ENCODE data around the gene GLIS1. TPM values are rescaled to one million over a fixed set of nuclear protein-coding genes. Genes with fewer than 3 reads are reported as not detected.

Gene GLIS1
- total RNA-seq, 1 experiment from 2014 or later = not detected

- intact Hi-C loops (cut with micrococcal nuclease; ENCODE audit: unreplicated experiment) = no loop called here
- no peaks in the 10 kb centered on the region for H3K79me2 ChIP-seq (ENCODE audit: low read depth)
- no peaks in the 10 kb centered on the region for H3F3A ChIP-seq (ENCODE audit: insufficient read depth, low read depth)
- no peak overlapping the region for H3K4me3 ChIP-seq
- no peak overlapping the region for H3K27ac ChIP-seq
- H3K36me3 ChIP-seq (ENCODE audit: low read depth) = no peaks in the 10 kb centered on the region
- no TSS peak for BruUV-seq (replicated peaks)
- no peaks in the 10 kb centered on the region for H4K20me1 ChIP-seq (ENCODE audit: insufficient read depth)
- POLR2A ChIA-PET (ENCODE audit: unreplicated experiment) = no interaction called here
- H3K4me1 ChIP-seq (replicated peaks; ENCODE audit: insufficient read depth) = no peaks in the 10 kb centered on the region
- no peaks in the 10 kb centered on the region for H3K9me3 ChIP-seq (ENCODE audit: insufficient read depth, low read depth)
- no peak for DNase-seq
- H2AFZ ChIP-seq = no peak overlapping the region
- no peaks in the 10 kb centered on the region for H3K9me2 ChIP-seq (ENCODE audit: insufficient read depth)
- no peak for TF ChIP-seq CTCF (conservative IDR thresholded peaks at IDR 0.05)
- no peak for TF ChIP-seq EZH2 (IDR thresholded peaks at IDR 0.05; ENCODE audit: low read depth)
- peaks cover 7% of the 10 kb centered on the region; the same call in 1 of the 2 replicates for H3K27me3 ChIP-seq (ENCODE audit: insufficient read depth, low read depth)
- CTCF ChIA-PET = no interaction called here
- no peak overlapping the region for H3K4me2 ChIP-seq
Measured at GRCh38 chr1:53517109-53517508, 221.9 kb downstream of the GLIS1 start.

GRCh38 chr1:53516181-53516580, 222.8 kb downstream of the GLIS1 start:
- H3F3A ChIP-seq (ENCODE audit: insufficient read depth, low read depth) = no peaks in the 10 kb centered on the region
- H2AFZ ChIP-seq = no peak overlapping the region
- peaks cover 7% of the 10 kb centered on the region; the same call in 1 of the 2 replicates for H3K27me3 ChIP-seq (ENCODE audit: insufficient read depth, low read depth)
- no peaks in the 10 kb centered on the region for H3K79me2 ChIP-seq (ENCODE audit: low read depth)
- no peak for TF ChIP-seq CTCF (conservative IDR thresholded peaks at IDR 0.05)
- no peak for TF ChIP-seq EZH2 (IDR thresholded peaks at IDR 0.05; ENCODE audit: low read depth)
- no peak overlapping the region for H3K27ac ChIP-seq
- H4K20me1 ChIP-seq (ENCODE audit: insufficient read depth) = no peaks in the 10 kb centered on the region
- H3K9me2 ChIP-seq (ENCODE audit: insufficient read depth) = no peaks in the 10 kb centered on the region
- no peak overlapping the region for H3K4me3 ChIP-seq
- intact Hi-C loops (cut with micrococcal nuclease; ENCODE audit: unreplicated experiment) = no loop called here
- H3K9me3 ChIP-seq (ENCODE audit: insufficient read depth, low read depth) = no peaks in the 10 kb centered on the region
- H3K4me2 ChIP-seq = no peak overlapping the region
- no peaks in the 10 kb centered on the region for H3K36me3 ChIP-seq (ENCODE audit: low read depth)
- ChIA-PET POLR2A (ENCODE audit: unreplicated experiment) (interaction anchor here (0.6 kb wide), 1 partner anchor 16 kb away, joined by 4 read pairs; no protein-coding TSS in a partner anchor), CTCF (no interaction called here)
- no TSS peak for BruUV-seq (replicated peaks)
- no peaks in the 10 kb centered on the region for H3K4me1 ChIP-seq (replicated peaks; ENCODE audit: insufficient read depth)
- DNase-seq = no peak

DNA sequence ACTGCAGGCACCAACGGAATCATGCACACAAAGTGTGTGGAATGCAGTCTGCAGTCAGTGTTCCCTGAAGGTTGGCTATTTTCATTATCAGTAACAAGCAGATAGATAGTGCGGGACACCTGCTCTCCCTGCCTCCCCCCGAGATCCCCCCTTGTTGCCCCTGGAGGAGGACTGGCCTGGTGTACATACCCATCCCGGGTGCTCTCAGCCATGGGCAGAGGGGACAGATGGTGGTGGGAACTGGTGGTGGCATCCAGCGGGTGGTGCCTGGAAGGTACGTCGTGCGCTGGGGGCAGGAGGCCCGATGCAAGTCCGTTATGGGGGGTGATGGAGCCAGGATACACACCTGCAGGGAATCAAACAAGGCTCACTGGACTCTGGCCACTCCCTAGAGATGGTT, 224.5 kb downstream of the GLIS1 start:
- H3F3A ChIP-seq (ENCODE audit: insufficient read depth, low read depth) = no peaks in the 10 kb centered on the region
- ChIA-PET POLR2A (ENCODE audit: unreplicated experiment) (no interaction called here), CTCF (no interaction called here)
- no peaks in the 10 kb centered on the region for H3K79me2 ChIP-seq (ENCODE audit: low read depth)
- peaks cover 4% of the 10 kb centered on the region; the same call in 1 of the 2 replicates for H3K27me3 ChIP-seq (ENCODE audit: insufficient read depth, low read depth)
- BruUV-seq (replicated peaks) = no TSS peak
- H3K9me2 ChIP-seq (ENCODE audit: insufficient read depth) = no peaks in the 10 kb centered on the region
- H3K4me2 ChIP-seq = no peak overlapping the region
- H3K4me1 ChIP-seq (replicated peaks; ENCODE audit: insufficient read depth) = no peaks in the 10 kb centered on the region
- H3K4me3 ChIP-seq = no peak overlapping the region
- no peak for DNase-seq
- H4K20me1 ChIP-seq (ENCODE audit: insufficient read depth) = no peaks in the 10 kb centered on the region
- no peaks in the 10 kb centered on the region for H3K9me3 ChIP-seq (ENCODE audit: insufficient read depth, low read depth)
- intact Hi-C loops (cut with micrococcal nuclease; ENCODE audit: unreplicated experiment) = no loop called here
- H3K27ac ChIP-seq = no peak overlapping the region
- TF ChIP-seq CTCF (conservative IDR thresholded peaks at IDR 0.05) (no peak), EZH2 (IDR thresholded peaks at IDR 0.05; ENCODE audit: low read depth) (no peak)
- no peaks in the 10 kb centered on the region for H3K36me3 ChIP-seq (ENCODE audit: low read depth)
- H2AFZ ChIP-seq = no peak overlapping the region

Data from PC-9 (cell line).